GM19193 (cell line): Measurements from ENCODE around the gene FLNC.

Source experiments
- POLR2A ChIP-seq: IDR thresholded peaks from 4 replicates; pipeline ENCODE4 v1.6.1; 2011; ENCODE audit not compliant: insufficient read depth, insufficient read length; ENCODE audit errors: extremely low read depth

The FLNC gene

DNA sequence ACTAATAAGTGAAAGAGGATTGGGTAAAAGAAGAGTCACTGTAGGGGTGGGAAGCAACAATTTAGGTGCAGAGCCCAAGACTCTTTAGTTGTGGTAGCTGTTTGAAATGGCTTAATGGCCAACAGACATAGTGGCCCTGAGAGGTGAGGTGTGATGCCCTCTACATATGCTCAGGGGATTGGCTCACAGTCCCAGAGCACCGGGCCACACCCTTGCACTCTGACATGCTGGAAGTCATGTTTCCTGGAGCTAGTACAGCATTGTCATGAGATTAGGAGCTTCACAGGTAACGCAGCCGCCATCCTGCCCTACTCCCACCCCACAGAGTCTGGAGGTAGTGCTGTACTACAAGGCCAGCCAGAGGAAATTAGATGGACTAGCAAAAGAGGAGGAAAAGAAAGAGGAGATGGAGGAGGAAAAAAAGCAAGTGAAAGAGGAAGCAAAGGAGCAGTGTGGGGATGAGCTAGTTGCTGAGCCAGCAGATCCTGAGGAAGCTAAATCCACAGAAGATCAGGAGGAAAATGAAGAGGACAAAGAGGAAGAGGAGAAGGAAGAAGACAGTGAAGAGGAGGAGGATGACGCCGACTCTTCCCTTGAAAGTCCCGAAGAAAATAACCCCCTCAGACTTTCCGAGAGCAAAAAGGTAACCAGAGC lies 14.8 kb upstream of the FLNC start:
- no peak for TF ChIP-seq POLR2A

DNA sequence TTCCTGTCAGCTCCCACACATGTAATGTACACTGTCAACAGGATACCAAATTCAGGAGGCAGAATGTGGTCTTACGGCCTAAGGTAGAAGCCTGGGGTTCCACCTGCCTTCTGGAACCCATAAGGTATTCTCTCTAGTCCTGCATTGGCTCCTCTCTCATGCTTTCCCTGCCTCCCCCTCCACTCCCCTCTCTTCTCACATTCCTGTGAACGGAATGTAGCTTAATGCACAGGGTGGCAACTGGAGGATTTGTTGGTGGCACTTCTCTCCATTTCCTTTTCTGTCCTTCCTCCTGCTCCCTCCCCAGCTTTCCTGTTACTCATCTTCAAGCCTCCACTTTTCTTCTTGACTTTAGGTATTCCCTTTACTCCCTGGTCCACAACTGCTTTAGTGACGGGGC lies 11.5 kb upstream of the FLNC start:
- no peak for TF ChIP-seq POLR2A

DNA sequence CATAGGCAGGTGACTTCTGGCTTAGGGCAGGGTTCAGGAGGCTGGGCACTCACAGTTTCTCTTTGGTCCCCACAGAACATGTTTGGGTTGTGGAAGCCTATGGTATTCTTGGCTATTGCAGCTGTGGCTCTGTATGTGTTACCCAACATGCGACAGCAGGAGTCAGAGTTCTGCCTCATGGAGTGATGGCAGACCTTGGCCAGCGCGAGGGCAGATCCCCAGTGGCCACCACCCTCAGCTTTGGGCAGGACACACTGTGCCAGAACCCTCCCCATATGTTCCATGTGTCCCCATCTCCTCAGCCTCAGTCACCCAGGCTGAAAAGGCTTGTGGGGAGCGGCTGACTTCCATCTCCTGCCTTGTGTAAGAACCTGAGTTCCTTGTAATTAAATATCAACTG lies 8.5 kb upstream of the FLNC start:
- TF ChIP-seq POLR2A: no peak

DNA sequence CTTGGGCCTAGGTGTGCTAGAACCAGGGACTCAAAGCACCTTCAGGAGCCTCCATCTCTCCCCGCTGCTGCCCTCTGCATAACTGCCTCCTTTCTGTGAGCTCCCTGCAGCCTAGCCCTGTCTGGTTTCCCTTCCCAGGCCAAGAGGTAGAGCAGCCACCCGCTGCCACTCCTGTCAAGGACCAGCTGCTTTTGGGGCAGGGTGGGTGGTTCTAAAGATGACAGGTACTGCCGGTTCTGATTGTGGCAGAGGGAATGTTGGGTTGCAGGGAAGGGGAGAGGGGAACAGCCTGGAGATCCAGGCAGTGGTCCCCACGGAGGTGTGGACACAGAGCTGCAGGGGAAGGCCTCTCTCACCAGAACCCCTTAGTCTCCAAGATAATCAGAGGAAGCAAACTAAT lies 3.7 kb upstream of the FLNC start:
- no peak for TF ChIP-seq POLR2A

DNA sequence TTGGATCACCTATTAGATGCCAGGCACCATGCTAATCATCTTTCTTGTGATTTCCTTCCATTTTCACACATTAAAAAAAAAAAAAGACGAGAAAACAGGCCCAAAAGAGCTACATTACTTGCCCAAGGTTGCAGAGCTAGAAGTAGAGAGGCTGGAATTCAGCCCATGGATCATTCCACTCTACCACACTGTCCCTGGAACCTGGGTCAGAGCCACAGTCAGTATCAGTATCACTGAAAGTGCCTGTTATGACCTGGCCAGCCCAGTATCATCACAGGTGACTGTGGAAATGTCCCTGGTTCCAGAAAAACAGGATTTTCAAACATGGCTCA lies 3.3 kb upstream of the FLNC start:
- TF ChIP-seq POLR2A: no peak

DNA sequence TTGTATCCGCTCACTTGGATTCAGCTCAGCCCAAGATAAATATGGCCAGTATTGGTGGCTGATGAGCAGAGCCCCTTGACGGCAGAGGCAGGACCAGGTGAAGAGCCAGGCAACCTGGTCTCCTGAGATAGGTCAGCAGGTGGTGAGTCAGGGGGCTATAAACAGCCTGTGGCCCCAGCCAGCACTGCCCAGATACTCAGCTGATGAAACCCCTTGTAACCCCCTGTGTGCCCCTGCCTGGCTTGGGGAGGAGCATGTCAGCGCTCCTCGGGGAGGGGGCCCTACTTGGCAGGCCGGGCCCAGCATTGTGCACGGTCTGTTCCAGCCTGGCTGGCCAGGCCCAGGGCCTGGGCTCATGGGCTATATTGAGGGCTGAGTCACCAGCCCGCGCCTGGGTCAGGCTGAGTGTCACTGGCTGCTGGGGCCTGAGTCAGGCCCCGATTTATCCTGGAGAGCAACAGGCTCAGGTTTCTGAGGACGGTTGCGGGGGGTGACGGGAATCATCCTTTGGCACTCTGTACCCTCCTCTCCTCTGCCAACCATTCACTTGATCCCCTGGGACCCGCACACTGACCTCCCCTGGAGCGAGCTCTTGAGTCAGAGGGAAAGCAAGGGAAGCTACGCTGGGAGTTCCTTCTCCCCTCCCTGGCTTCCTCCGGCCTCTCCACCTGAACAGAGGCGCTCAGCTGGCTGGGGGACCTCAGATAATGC lies 2.8 kb upstream of the FLNC start:
- TF ChIP-seq POLR2A: no peak

DNA sequence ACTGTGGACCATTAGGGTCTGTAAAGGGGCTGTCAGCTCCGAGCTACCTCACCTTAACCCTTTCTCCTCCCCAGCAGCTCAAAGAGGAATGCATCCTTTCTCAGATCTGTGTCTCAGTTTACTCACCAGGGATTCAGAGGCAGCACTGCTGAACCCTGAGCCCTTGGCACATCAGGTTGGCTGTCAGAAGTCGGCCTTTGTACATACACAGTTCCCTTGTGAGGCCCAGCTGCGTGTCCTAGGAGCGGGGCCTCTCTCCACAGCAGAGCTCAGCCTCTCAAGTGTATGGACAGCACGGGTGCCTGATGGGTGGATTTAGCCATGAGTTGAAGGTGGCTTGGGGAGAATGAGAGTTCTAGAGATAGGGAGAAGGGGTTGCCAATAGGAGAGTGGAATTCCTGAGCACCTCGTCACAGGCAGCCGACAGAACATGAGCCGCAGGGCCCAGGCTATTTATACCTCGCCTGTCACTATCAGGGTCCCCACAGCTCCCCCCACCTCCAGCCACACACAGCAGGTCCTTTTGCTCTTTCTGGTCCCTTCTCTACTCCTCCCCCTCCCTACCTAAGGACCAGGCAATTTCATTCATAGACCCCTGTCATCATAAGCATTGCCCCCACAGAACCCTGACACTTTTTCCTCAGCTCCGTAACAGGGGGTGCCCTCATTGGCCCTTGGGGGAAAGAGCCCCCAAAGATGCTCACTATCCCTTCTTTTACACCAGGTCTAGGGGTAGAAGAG lies 2.1 kb upstream of the FLNC start:
- no peak for TF ChIP-seq POLR2A

DNA sequence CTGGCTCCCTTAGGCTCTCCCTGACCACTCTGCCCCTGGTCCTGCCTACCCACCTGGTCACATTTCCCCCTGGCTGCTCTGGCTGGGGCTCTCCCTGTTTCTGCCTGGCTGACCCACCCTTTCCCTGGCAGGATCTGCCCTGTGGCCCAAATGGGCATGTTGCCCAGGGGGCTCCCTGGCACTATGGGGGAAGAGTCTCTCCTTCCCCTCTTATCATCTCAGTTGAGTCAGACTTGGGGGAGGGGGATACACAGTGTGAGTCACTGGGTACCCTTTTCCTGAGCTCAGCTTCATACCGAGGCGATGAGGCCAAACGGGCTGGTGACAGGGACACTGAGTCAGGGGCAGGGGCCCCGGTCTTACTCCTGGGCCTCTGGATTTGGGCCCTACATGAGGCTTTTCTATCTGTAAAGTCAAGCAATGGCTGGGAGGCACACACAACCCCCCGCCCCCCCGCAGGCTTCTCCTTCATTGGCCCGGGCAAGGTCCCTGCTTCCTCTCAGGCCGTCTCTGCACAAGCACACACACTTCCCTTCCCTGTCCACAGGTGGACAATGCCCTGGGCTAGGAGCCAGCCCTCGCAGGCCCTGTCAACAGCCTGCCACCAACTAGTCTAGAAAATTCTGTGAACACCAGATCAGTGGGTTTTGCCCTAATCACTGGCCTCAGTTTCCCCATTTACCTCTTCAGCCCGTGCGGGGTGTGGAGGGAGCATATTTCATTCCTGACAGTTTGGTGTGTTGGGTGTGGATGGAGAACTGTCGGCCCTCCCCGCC lies 627 bp upstream of the FLNC start:
- no peak for TF ChIP-seq POLR2A

DNA sequence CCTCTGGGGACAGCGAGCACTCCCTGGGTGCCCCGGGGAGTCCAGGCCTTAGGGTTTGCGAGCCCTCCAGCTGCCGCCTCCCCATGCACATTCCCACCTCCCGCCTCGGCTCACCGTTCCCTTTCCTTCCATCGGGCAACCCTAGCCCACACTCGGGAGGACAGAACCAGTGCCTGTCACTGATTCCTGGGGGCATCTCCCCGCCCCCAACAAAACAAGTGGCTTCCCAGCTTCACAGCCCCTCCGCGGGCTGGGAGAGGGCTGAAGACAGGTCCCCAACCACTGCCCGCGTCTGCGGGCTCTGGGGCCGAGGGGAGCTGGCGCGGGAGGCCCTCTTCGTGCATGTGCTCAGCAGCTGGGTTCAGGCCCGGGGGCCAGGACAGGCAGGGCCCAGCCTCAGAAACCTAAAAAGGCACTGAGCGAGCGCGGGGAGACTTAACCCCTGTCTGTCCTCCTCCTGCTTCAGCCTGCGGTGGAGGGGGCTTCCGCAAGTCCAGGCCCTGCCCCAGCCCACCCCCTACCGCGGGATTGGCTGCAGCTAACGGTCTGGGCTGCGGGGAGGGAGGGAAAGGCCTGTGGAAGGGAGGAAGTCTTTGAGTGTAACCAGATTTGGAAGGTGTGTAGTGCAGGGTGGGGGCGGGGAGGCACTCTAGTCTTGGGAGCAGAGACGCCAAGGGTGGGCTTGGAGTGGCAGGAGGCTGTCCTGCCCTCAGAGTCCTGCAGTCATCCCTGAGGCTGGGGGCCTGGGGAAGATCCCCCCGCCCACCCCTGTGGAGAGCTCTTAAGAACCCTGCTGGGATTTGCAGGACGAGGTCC lies 1.2 kb downstream of the FLNC start:
- TF ChIP-seq POLR2A: no peak

DNA sequence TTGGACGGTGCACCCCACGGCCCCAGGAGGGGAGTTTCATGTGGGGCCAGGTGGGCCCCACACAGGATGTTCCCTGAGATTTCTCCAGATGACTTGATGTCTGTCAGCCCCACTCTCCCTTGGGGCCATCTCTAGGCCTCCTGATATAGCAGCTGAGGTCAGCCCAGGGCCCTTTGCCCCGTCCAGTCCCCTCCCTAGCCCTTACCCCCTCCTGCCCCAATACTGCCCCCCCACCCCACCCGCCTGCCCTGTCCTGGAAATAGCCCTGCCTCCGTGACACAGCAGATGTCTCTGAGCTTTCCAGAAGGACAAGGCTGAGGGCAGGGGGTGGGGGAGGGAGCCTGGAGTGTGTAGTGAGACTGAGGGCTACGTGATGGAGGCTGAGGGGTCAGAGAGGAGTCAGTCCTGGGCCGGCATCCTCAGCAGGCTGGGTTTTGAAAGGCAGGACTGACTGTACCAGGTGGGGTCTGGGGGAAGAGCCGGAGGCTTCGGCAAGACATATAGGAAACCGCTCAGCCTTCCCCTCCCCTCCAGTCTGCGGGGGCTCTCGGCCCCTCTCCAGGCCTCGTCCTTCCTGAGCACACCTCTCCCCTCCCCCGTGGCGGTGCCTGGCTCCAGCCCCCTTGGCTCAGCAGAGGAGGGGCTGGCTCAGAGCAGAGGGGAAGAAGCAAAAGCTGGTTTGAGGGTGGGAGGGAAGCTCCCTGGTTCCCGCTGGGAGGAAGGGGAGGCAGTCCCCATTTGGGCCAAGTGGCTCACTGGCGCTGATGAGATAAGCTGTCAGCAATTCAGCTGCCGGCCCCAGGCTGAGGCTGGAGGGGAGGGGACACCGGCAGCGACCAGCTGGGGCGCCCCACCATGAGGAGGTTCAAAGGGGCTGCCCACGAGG lies 2.0 kb downstream of the FLNC start:
- no peak for TF ChIP-seq POLR2A

DNA sequence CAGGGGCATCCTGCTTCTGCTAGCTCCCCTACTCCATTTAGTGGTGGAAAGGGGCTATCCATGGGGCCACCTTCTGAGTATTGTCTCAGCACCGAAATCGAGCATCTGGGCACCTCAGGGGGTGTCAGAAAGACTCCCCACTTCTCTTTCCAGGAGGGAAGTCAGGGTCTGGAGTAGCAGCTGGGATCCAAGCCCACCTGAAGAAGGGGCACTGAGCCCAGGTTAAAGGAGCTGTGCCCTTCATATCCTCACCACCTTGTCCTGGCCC lies 2.6 kb downstream of the FLNC start:
- TF ChIP-seq POLR2A: no peak

DNA sequence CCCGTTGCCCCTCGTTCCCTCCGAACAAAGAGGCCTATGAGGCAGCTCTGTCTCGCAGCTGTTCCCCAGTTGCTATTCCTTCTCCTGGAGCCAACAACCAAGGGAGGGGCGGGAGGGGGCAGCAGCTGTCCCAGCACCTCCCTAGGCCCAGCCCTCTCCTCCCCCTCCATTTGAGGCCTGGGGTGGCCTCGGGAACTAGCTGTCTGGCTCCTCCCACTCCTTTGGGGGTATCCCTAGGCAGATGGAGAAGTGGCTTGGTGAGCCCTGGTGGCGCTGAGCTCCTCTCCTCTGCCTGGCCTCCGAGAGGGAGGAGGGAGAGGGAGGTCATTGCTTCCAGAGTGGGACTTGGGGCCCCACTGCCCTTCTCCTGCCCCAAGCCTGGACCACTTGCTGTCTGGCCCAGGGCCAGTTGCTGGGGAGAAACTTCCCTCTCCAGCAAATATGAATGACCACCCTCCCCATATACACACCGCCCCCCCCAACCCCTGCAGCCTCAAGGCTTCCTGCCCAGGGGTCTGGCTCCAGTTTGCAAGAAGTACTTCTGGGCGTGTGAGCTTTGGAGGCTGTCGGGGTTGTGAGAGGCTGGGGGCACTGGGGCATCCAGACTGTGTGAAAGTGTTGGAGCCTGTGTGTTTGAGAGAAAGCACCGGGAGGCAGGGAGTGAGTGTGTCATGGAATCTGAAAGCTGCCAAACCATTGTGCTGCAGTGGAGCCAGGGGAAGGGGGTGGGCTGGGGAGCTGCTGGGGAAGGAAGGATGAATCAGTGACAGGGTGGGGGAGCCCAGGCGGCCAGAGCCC lies 3.1 kb downstream of the FLNC start:
- TF ChIP-seq POLR2A: no peak

DNA sequence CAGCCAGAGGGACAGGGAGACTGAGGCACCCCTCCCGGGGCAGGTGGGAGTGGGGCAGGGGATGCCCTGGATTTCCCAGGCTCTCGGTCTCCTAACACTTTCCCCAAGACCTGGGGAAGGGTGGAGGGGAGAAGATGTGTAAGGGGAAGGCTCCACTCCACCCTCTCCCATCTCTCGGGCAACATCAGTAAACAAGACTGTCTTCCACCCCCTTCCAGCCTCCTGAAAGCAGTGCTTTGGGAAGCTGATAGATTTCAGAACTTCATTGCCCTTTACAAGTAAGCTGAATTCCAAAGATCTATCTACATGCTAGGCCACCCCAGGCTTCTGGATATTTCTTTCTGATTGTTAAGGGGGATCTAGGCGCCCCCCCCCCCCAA lies 3.7 kb downstream of the FLNC start:
- no peak for TF ChIP-seq POLR2A
